Stimulated activated CD8-positive, alpha-beta memory T cell treated with anti-CD3 and anti-CD28 coated beads, Interleukin-12 subunit alpha, Interleukin-12 subunit beta, amount 100 ng/mL, for 1 hour (primary cell): ENCODE data around the gene GNB5.
"Not testable (repeated sequence)": the region's sequence is repeated elsewhere in the genome, so short reads cannot be mapped to it uniquely, and the experiment has no call there.

Source experiments
- DNase-seq: peaks from one replicate; pipeline ENCODE4 v3.0.0-alpha.2; 2020; ENCODE audit warnings: low read depth

Gene GNB5

DNA sequence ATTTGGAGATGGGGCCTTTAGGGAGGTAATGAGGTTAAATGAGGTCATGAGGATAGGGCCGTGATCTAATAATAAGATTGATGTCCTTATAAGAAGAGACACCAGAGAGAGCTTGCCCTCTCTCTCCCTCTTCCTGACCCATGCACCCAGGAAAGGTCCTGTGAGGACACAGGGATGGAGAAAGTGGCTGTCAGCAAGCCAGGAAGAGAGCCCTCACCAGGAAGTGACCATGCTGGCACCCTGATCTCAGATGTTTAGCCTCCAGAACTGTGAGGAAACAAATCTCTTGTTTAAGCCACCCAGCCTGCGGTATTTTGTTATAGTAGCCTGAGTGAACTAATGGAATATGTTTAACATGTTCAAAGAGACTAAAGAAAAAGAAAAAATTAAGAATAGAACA is 15.3 kb upstream of the GNB5 start:
- no peak for DNase-seq

DNA sequence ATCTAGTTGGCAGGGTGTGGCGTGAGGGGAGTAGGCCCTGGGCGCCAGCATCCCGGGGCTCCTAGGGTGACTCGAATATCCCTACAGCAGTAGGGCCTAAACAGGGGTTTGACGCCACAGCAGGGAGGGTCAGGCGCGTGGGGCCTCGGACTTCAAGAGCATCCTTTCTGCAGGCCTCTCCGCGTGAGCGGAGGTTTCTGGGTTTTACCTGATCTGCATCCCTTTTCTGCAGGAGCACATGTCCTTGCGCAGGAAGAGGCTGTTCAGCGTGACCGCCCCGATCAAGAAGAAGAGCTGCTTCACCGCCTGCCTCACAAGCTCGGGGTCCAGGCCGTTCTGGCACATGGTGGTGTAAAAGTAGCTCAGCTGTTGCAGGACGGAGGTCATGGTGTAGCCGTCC is 13.5 kb upstream of the GNB5 start:
- DNase-seq = no peak

DNA sequence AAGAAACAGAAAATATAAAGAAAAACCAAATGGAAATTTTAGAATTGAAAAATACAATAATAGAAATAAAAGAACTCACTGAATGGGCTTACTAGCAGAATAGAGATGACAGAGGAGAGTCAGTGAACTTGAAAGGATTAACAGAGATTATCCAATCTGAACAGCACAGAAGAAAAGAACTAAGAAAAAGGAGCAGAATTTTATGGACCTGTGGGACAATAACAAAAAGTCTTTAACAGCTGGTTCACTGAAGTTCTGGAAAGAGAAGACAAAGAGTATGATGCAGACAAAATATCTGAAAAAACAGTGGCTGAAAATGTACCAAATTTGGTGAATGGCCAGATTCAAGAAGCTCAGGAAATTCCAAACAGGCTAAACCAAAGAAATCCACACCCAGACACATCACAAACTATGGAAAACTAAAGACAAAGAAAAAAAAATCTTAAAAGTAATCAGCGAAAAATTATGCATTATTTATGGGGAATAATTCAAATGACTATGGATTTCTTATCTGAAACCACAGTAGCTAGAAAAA is 9.7 kb upstream of the GNB5 start:
- DNase-seq = no peak

DNA sequence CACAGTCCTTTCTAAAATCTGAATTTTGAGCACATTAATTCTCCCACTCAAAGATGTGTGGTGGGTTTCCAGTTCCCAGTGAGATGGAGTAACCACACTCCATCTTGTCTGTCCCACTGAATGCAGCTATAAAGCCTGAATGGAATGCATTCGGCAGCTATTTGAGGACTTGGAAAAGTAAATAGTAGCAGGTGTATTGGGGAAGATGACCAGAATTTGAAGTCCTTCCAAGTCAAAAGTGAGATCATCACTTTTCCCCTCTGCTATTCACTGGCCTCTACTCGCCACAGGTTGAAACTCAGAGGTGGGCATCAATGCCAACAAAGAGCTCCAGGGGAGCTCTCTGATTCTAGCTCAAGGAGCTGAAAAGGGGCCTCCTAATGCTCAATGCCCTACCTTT is 8.1 kb upstream of the GNB5 start:
- DNase-seq = no peak

DNA sequence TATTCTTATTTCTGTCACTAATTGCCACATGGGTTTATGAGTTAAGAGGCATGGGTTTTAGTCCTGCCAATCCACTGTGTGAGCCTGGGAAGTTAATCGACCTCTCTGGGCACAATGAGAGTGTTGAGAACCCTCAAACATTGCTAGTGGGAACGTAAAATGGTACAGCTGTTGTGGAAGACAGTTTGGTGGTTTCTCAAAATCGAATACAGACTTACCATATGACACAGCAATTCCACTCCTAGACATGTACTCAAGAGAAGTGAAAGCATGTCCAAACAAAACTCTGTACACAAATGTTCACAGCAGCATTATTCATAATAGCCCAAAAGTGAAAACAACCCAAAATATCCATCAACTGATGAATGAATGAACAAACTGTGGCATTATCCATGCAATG is 5.7 kb upstream of the GNB5 start:
- DNase-seq = no peak

DNA sequence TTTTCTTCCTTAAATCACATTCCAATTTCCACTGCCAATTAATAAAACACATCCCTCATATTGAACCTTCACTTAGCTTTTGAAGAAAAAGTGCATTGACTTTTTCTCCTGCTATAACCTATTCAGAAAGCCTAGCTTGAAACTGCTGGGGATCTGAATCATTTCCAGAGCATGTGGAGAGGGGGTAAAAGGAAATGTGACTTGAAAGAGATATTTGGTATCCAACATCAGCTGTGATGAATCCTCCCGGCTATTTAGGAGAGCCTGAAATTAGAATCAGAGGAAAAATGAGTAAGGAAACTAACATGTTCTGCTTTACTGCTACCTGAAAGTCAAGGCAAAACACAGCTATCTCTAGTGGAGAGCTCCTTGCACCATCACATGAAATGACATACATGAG is 2.6 kb upstream of the GNB5 start:
- DNase-seq = no peak

DNA sequence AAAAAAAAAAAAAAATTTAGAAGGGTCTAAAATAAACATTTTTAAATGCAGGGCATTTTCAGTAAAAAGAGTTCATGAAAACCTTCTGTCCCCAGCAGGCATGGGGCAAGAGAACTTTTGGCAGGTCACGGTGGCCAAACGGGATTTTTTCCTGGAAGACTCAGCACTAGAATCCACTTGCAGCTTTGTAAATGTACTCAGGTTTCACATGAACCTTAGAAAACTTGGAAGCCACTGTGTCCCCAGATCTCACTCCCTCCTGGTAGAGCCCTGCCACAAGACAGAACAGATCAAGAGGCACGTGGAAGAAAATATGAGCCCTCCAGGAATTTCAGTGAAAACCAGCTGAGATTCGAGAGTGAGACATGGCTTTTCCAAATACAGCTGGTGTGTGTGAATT is 2.1 kb upstream of the GNB5 start:
- no peak for DNase-seq

DNA sequence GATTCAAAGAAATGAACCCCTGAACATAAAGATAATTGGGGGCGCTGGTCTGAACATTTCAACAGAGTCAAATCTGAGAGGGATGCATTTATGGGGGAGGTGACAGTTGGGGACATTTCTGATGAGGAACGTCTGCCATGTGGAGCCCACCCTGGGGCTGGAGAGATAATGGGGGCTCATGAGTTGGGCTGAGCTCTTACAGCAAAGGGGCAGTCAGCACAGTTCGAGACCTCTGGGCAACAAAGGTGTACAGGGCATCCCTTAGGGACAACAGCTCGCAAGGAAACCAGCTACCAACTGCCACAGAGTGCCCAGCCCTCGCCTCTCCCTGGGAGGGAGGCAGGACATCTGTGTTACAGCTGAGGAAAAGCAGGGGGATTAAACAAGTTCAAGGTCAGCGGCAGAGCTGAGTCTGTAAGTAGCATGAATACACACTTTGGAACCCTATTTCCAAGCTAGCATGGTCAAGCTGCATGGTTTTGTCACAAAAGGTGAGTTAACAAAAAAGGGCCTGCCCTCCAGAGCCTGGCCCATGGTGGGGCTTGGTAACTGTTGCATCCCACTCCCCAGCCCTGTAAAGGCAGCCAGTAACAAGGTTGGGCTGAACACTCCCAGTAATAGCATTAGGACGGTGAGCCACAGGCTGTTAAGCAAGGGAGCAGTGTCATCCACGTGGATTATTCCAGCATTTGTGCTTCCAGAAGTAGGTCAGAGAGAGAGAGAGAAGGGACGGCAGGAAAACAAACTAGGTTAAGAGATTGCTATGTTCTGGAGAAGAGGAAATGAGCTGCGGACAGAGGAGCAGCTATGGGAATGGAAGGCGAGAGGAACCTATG is 4.3 kb downstream of the GNB5 start:
- no peak for DNase-seq

DNA sequence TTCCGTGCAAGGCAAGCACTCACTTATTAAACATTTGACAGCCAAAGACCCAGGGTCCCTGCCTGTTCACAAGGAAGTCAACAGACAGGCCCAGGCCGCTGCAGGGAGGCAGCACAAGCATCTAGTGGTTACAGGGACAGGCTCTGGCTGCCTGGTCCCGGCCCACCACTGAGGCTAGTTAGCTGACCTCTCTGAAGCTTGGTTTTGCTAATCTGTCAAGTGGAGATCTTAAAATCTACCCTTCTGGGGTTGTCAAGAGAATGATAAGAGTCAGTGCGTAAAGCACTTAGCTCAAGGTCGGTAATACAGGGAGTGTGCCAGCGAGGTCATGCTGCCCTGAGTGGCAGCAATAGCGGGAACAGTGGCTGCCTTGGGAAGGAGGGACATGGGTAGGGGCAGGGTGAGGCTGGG is 6.0 kb downstream of the GNB5 start:
- DNase-seq = no peak

DNA sequence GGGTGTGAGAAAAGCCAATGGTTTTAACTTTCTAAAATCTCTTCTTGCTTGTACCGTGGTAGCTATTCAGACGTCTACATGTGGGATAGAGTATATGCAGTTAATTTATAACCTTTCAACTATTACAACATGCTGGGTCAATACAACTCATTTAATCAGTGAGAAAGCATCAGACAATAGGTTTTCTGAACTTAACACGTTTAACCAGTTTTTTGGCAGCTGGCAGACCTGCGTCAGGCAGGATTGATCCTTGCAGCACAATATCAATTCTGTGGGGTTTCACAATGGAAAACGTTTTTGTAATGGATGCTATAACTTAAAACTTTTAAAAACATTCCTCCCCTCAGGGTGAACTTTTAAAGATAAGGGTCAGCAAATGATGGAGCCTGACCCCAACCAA is 6.5 kb downstream of the GNB5 start:
- no peak for DNase-seq

DNA sequence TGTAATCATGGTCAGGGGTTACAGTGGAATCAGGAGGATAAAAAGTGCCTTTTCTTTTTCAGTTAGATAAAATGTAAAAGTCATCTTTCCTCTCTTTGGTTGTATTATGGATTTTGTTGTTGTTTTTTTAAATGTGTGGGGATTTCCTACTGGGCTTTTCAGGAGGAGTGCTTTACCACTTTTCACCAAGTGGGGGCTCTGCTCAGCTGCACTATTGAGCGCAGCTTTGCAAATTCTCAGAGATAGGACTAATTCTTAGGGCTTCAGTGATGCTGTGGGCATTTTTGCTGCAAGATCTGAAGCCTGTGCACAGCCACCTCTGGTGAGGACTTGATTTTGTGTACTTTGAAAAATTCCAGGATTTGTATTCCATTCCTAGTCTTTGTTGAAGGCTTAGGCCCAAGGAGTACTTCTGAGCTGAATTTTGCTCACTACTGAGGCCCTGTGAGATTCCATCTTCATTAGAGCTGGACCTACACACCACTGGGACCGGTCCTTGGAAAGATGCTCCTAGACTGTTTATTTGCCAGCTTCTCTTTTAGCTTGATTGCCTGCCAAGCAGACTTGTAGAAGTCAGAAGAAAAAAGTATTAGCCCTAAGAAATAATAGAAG is 7.5 kb downstream of the GNB5 start:
- no peak for DNase-seq

DNA sequence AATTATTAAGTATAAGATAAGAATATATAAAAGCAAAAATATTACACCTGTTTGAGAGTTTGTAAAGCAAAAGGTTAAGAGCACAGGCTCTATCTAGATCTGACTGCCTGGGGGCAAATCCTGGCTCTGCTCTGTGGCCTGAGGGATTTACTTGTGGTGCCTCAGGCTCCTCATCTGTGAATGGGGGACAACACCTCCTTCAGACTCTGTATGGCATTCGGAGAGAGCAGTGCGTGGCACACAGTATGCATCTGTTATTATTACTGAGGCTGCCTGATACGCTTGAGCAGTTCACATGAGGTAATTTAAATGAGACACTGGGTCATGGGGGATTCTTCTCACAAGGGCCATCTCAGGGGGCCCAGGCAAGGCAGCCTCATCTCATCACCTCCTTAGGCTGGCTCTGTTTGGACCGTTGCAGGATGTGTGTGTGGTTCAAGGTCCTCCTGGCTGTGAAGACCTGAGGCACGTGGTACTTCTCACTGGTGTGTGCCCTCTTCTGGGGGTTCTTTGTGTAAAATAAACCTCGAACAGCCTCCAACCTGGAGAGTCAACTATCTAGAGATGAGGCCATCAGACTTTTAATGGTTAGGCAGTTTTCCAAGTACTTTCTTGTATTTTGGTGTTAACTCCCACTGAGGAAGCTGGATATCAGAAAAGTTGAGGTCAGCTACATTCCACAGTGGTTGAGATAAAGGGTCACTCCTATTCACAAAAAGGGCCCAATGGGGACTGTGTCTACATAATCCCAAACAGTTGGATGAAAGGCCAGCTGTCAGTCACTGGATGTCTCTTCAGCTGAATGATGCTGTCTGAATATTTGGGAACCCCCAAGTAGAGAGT is 9.0 kb downstream of the GNB5 start:
- DNase-seq = no peak

DNA sequence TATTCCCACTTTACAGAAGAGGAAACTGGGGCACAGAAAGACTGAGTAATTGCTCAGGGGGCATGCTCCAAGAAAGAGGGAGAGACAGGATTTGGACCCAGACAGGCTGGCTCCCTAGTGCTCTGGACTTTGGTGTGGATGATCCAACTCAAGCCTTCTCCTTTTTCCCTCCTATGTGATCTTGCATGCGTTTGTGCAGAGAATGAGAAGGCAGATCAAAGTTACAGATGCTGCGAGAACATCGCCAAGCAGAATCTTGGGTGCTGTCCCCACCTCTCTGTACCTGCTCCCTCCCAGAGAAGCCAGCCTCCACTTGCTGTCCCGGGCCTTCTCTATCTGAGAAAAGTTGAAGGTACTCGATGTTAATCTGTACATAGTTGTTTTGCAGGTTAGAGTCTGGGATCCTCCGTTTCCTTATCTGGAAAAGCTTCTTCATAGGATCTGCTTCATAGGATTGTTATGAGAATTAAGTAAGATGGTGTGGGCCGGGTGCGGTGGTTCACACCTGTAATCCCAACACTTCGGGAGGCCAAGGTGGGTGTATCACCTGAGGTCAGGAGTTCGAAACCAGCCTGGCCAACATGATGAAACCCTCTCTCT is 10.2 kb downstream of the GNB5 start:
- no peak for DNase-seq

DNA sequence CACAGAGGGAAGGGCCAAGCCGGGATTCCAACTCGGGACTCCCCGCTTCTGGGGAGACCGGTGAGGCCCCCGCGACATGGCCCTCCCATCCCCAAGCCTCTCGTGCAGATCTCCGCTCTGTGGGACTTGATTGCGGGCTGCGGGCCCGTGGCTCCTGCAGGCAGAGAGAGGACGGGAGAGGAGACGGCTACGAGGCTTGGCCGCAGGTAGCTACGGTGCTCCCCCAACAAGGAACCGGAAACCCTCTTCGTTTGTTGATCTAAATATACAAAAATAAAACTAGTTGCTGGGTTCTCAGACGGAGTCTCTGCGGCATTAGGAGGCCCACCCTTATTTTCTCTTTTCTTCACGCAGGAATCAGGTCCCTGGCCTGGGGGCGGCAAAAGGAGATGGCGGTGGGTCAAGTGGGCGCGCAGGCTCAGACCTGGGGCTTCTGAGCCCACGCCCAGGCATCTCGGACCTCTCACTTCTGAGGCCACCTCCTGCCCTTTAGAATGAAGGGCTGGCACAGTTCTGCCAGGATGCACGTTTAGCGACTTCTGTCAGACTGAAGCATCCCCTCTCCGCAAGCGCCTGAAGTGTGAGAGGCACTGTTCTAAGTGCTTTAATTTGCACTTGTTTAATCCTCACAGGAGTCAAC is 10.9 kb downstream of the GNB5 start:
- no peak for DNase-seq

DNA sequence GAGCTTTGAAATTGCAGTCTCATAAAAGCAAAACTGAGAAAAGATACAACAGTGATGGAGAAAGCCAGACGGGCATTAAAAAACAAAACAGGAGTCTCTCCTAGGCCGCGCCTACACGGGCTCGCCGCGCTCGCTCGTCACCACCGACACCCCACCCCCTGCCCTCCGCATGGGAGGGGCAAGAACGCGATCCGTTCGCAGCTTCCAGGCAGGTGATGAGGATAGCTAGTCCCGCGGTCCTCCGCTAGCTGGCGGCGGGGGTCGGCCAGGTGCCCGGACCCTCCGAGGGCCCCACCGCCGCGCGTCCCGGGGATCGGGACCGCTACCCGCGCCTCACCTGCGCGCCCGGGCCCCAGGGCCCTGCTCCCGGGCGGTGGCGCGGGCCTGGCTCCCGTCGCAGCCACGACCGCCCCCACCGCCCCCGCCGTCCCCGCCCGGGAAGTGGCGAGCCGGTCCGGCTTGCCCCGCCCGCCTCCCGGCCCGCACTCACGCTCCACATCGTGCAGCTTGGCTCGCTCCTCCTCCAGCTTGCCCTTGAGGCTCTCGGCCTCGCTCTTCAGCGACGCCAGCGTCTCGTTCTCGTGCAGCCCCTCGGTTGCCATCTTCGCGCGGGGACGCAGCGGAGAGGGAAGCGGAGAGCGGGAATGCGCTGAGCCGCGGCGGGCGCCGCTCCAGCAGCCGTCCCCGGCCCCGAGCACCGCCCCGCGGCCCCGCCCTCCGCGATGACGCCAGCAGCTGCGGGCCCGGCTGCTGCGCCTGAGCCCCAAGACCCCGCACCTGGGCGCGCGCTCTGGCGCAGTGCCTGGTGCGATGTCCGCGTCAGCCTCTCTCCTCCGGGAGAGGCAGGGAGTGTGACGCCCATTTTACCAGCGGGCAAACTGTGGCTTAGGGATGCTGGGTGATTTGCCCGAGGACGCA is 11.7 kb downstream of the GNB5 start:
- DNase-seq = peak; percentile 81

DNA sequence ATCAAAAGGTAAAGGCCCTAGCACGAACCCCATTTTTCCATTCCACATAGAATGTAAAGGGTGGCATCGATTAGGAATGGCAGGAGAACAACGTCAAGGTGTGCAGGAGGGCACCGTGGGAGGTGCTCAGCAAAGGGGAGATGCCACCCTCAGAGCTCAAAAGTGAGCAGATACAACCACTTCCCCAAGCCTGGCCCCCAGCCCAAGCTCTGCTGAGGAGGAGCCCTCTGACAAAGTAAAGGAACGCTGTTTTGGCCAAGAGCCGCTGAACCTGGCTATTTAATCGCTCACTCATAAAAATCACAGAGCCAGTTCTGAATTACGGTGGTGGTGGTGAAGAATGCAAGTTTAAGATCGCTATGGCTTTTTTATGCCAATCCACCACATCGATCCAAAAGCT is 12.4 kb downstream of the GNB5 start:
- DNase-seq = no peak

DNA sequence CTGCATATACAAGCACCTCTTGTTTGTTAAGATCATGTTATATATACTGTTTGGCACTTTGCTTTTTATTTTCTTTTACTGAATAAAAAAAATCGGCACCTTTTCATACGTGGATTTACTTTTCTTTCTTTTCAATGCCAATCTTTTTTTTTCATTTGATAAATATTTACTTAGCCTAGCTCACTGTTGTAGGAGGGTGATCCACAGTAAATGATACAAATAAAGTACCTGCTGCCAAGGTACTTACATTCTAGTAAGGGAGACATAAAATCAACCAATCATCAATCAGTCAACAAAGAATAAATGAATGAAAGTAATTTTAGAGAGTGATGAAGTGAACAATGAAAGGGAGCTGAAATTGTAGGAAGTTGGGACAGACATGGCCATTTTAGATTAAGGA is 18.3 kb downstream of the GNB5 start:
- DNase-seq = no peak

DNA sequence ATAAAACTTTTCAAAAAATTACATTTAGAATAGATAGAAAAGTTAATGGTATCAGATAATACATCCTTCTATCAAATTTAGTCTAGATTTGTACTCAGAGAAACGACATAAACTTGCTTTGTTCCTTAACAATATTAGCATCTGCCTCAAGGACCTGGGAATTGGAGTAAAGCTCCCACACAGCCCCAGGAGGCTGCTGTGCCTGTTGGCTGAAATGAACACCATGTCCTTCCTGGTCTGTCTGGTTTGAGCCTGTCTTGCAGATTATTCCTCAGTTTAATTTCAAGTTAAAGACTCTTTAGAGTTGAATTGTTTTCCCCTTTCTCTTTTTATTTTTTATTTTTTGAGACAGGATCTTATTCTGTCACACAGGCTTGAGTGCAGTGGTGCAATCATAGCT is 19.4 kb downstream of the GNB5 start:
- no peak for DNase-seq

DNA sequence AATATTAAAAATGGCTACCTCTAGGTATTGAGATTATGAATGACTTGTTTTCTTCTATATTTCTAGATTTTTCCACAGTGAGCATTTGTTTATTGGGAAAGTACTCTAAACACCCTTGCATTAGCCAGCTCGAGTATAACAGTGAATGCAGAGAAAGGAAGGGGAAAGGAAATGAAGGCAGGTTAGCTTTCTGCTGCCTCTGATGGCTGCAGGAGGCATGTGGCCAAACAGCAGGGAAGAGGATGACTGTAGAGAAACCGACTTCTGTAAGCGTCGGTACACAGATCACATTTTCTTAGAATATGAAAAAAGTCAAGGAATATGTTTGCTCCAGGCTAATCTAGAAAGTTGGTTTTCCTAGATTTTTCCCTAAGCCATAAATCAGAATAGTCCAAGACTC is 19.8 kb downstream of the GNB5 start:
- DNase-seq = no peak

DNA sequence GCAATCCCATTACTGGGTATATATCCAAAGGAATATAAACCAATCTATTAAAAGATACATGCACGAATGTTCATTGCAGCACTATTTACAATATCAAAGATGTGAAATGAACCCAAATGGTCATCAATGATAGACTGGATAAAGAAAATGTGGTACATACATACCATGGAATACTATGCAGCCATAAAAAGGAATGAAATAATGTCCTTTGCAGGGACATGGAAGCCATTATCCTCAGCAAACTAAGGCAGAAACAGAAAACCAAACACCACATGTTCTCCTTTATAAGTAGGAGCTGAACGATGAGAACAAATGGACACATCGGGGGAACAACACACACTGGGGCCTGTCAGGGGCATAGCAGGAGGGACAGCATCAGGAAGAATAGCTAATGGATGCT is 21.0 kb downstream of the GNB5 start:
- not testable (repeated sequence) for DNase-seq
